ENCODE measurements around the gene RHOF. TPM values are rescaled to one million over a fixed set of nuclear protein-coding genes. Genes with fewer than 3 reads are reported as not detected.

RHOF gene
- total and polyA plus RNA-seq, 4 donors = 15.1 to 34.7 (median 24.8) TPM

- peaks cover 0 to 18% (median 4%) of the 10 kb centered on the region in 4 donors for H3K36me3 ChIP-seq (ENCODE audit: control insufficient read depth in 4 of 4, insufficient read depth in 4 of 4, low read length in 4 of 4)
- peaks cover 3 to 55% (median 26%) of the 10 kb centered on the region in 5 donors for H3K4me1 ChIP-seq (ENCODE audit: control insufficient read depth in 5 of 5, insufficient read depth in 5 of 5, low read length in 5 of 5)
- WGBS, 2 donors = 33 to 63% methylated on average over 36 to 39 of the region's 39 CpGs
- H3K9ac ChIP-seq (ENCODE audit: insufficient read depth in 1 of 2, low read length in 2 of 2) = no peak overlapping the region
- DNase-seq (peak; percentile 88 to 94 (median 89)), ATAC-seq (ENCODE audit: insufficient read depth, low FRiP score) (peak; percentile 24)
- H3K9me3 ChIP-seq (ENCODE audit: control insufficient read depth in 4 of 4, insufficient read depth in 3 of 4, low read length in 3 of 4) = no peaks in the 10 kb centered on the region
- H3K27me3 ChIP-seq (ENCODE audit: control insufficient read depth in 3 of 3, insufficient read depth in 3 of 3, low read length in 2 of 3) = no peaks in the 10 kb centered on the region
- TF ChIP-seq, protein P1, sequence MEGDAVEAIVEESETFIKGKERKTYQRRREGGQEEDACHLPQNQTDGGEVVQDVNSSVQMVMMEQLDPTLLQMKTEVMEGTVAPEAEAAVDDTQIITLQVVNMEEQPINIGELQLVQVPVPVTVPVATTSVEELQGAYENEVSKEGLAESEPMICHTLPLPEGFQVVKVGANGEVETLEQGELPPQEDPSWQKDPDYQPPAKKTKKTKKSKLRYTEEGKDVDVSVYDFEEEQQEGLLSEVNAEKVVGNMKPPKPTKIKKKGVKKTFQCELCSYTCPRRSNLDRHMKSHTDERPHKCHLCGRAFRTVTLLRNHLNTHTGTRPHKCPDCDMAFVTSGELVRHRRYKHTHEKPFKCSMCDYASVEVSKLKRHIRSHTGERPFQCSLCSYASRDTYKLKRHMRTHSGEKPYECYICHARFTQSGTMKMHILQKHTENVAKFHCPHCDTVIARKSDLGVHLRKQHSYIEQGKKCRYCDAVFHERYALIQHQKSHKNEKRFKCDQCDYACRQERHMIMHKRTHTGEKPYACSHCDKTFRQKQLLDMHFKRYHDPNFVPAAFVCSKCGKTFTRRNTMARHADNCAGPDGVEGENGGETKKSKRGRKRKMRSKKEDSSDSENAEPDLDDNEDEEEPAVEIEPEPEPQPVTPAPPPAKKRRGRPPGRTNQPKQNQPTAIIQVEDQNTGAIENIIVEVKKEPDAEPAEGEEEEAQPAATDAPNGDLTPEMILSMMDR (IDR thresholded peaks at IDR 0.05; ENCODE audit: control extremely low read depth, extremely low read depth) = peak; percentile 31
- H3K27ac ChIP-seq (ENCODE audit: low read depth in 1 of 2, low read length in 1 of 2) = peak overlapping the region; percentile 78 to 100
- H3K4me3 ChIP-seq = no peak overlapping the region
Observed at GRCh38 chr12:121796855-121797751, 3.6 kb upstream of the RHOF start.

GRCh38 chr12:121795034-121795968 is 1.8 kb upstream of the RHOF start:
- no peaks in the 10 kb centered on the region for H3K27me3 ChIP-seq (ENCODE audit: control insufficient read depth in 3 of 3, insufficient read depth in 3 of 3, low read length in 2 of 3)
- H3K9me3 ChIP-seq (ENCODE audit: control insufficient read depth in 4 of 4, insufficient read depth in 3 of 4, low read length in 3 of 4) = no peaks in the 10 kb centered on the region
- no peak overlapping the region for H3K4me3 ChIP-seq
- ATAC-seq (ENCODE audit: insufficient read depth, low FRiP score) (peak; percentile 38), DNase-seq (peak; percentile 91 to 92 (median 92))
- peaks cover 3 to 55% (median 33%) of the 10 kb centered on the region in 5 donors for H3K4me1 ChIP-seq (ENCODE audit: control insufficient read depth in 5 of 5, insufficient read depth in 5 of 5, low read length in 5 of 5)
- no peak overlapping the region for H3K9ac ChIP-seq (ENCODE audit: insufficient read depth in 1 of 2, low read length in 2 of 2)
- WGBS, 2 donors = 40 to 45% methylated on average over 15 of the region's 15 CpGs
- TF ChIP-seq, protein P1 (IDR thresholded peaks at IDR 0.05; ENCODE audit: control extremely low read depth, extremely low read depth) = peak; percentile 95
- peak overlapping the region; percentile 26 to 80 for H3K27ac ChIP-seq (ENCODE audit: low read depth in 1 of 2, low read length in 1 of 2)
- H3K36me3 ChIP-seq (ENCODE audit: control insufficient read depth in 4 of 4, insufficient read depth in 4 of 4, low read length in 4 of 4) = peaks cover 0 to 13% (median 4%) of the 10 kb centered on the region in 4 donors

- no peaks in the 10 kb centered on the region for H3K9me3 ChIP-seq (ENCODE audit: control insufficient read depth in 4 of 4, insufficient read depth in 3 of 4, low read length in 3 of 4)
- H3K27me3 ChIP-seq (ENCODE audit: control insufficient read depth in 3 of 3, insufficient read depth in 3 of 3, low read length in 2 of 3) = no peaks in the 10 kb centered on the region
- ATAC-seq (ENCODE audit: insufficient read depth, low FRiP score) (no peak), DNase-seq (no peak)
- peak overlapping the region; percentile 77 to 80 for H3K27ac ChIP-seq (ENCODE audit: low read depth in 1 of 2, low read length in 1 of 2)
- peaks cover 0 to 13% (median 4%) of the 10 kb centered on the region in 4 donors for H3K36me3 ChIP-seq (ENCODE audit: control insufficient read depth in 4 of 4, insufficient read depth in 4 of 4, low read length in 4 of 4)
- WGBS, 2 donors = 1 to 4% methylated on average over 13 of the region's 13 CpGs
- TF ChIP-seq, protein P1 (IDR thresholded peaks at IDR 0.05; ENCODE audit: control extremely low read depth, extremely low read depth) = no peak
- H3K4me1 ChIP-seq (ENCODE audit: control insufficient read depth in 5 of 5, insufficient read depth in 5 of 5, low read length in 5 of 5) = peaks cover 3 to 55% (median 33%) of the 10 kb centered on the region in 5 donors
- H3K9ac ChIP-seq (ENCODE audit: insufficient read depth in 1 of 2, low read length in 2 of 2) = no peak overlapping the region
- H3K4me3 ChIP-seq = no peak overlapping the region
Observed at GRCh38 chr12:121794534-121795033, 1.1 kb upstream of the RHOF start.
